Fibroblast of skin of right quadriceps (primary cell): ENCODE results near the gene JARID2.

Experiments used
- DNase-seq: peaks from one replicate; pipeline ENCODE4 v3.0.0-alpha.2; 2013

JARID2 gene

GRCh38 chr6:15513131-15513771, 267.4 kb downstream of the JARID2 start:
- no peak for DNase-seq

GRCh38 chr6:15513801-15514711, 268.2 kb downstream of the JARID2 start:
- DNase-seq, result no peak

GRCh38 chr6:15515226-15515625, 269.4 kb downstream of the JARID2 start:
- DNase-seq, result no peak

- DNase-seq, result no peak
Observed at GRCh38 chr6:15515660-15516375, 269.9 kb downstream of the JARID2 start.

GRCh38 chr6:15516378-15516777, 270.5 kb downstream of the JARID2 start:
- DNase-seq, result no peak

GRCh38 chr6:15516923-15517560, 271.2 kb downstream of the JARID2 start:
- DNase-seq, result no peak

- no peak for DNase-seq
Observed at GRCh38 chr6:15517600-15517999, 271.7 kb downstream of the JARID2 start.

- peak; percentile 16 for DNase-seq
Observed at GRCh38 chr6:15518057-15518456, 272.2 kb downstream of the JARID2 start.

- no peak for DNase-seq
Observed at GRCh38 chr6:15518878-15519277, 273.0 kb downstream of the JARID2 start.

GRCh38 chr6:15519681-15520080, 273.8 kb downstream of the JARID2 start:
- DNase-seq, result no peak

GRCh38 chr6:15520626-15521203, 274.8 kb downstream of the JARID2 start:
- DNase-seq, result no peak

- DNase-seq, result no peak
Observed at GRCh38 chr6:15521582-15521981, 275.7 kb downstream of the JARID2 start.

GRCh38 chr6:15522026-15522425, 276.2 kb downstream of the JARID2 start:
- DNase-seq, result no peak

- DNase-seq, result no peak
Observed at GRCh38 chr6:15522427-15522826, 276.6 kb downstream of the JARID2 start.

GRCh38 chr6:15522856-15523529, 277.1 kb downstream of the JARID2 start:
- no peak for DNase-seq

- no peak for DNase-seq
Observed at GRCh38 chr6:15523679-15524630, 278.1 kb downstream of the JARID2 start.

GRCh38 chr6:15524861-15525401, 279.1 kb downstream of the JARID2 start:
- DNase-seq, result no peak

GRCh38 chr6:15526212-15526701, 280.4 kb downstream of the JARID2 start:
- DNase-seq, result no peak

- DNase-seq, result no peak
Observed at GRCh38 chr6:15527838-15528617, 282.2 kb downstream of the JARID2 start.

- DNase-seq, result no peak
Observed at GRCh38 chr6:15528870-15529269, 283.0 kb downstream of the JARID2 start.
